ENCODE data around the gene SSBP2.
"Not testable (repeated sequence)": the region's sequence is repeated elsewhere in the genome, so short reads cannot be mapped to it uniquely, and the experiment has no call there.

Gene SSBP2

GRCh38 chr5:81409896-81410295 lies 341.0 kb downstream of the SSBP2 start:
- Histone ChIP-seq H3K79me2 (ENCODE audit: insufficient read depth, low read length) (no peaks in the 10 kb centered on the region), H3K4me3 (ENCODE audit: insufficient read depth, low read length, poor library complexity, severe bottlenecking) (no peak overlapping the region), H3K9me3 (ENCODE audit: insufficient read depth, low read length) (no peaks in the 10 kb centered on the region), H3K9me2 (replicated peaks; ENCODE audit: insufficient read depth, low read length) (no peaks in the 10 kb centered on the region), H3K27me3 (ENCODE audit: low read length) (no peaks in the 10 kb centered on the region), H3K36me3 (ENCODE audit: low read length) (no peaks in the 10 kb centered on the region), H3K9ac (ENCODE audit: low read length) (no peak overlapping the region), H3K27ac (ENCODE audit: low read depth, low read length) (no peak overlapping the region), H3F3A (ENCODE audit: insufficient read depth) (no peaks in the 10 kb centered on the region; the same call in 1 of the 2 replicates), H3K4me2 (ENCODE audit: low read depth, low read length, poor library complexity, severe bottlenecking) (no peak overlapping the region), H2AFZ (ENCODE audit: low read depth, low read length, severe bottlenecking) (no peak overlapping the region), H4K20me1 (ENCODE audit: low read depth, low read length) (no peaks in the 10 kb centered on the region)
- no peak for TF ChIP-seq EZH2phosphoT487 (conservative IDR thresholded peaks at IDR 0.05; ENCODE audit: low read length)
- TF ChIP-seq, protein P1, sequence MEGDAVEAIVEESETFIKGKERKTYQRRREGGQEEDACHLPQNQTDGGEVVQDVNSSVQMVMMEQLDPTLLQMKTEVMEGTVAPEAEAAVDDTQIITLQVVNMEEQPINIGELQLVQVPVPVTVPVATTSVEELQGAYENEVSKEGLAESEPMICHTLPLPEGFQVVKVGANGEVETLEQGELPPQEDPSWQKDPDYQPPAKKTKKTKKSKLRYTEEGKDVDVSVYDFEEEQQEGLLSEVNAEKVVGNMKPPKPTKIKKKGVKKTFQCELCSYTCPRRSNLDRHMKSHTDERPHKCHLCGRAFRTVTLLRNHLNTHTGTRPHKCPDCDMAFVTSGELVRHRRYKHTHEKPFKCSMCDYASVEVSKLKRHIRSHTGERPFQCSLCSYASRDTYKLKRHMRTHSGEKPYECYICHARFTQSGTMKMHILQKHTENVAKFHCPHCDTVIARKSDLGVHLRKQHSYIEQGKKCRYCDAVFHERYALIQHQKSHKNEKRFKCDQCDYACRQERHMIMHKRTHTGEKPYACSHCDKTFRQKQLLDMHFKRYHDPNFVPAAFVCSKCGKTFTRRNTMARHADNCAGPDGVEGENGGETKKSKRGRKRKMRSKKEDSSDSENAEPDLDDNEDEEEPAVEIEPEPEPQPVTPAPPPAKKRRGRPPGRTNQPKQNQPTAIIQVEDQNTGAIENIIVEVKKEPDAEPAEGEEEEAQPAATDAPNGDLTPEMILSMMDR (IDR thresholded peaks at IDR 0.05; ENCODE audit: insufficient read depth, low read length, poor library complexity, severe bottlenecking), result no peak

- Histone ChIP-seq H3K4me2 (ENCODE audit: low read depth, low read length, poor library complexity, severe bottlenecking) (no peak overlapping the region), H4K20me1 (ENCODE audit: low read depth, low read length) (no peaks in the 10 kb centered on the region), H3K36me3 (ENCODE audit: low read length) (no peaks in the 10 kb centered on the region), H3K9me3 (ENCODE audit: insufficient read depth, low read length) (no peaks in the 10 kb centered on the region), H2AFZ (ENCODE audit: low read depth, low read length, severe bottlenecking) (no peak overlapping the region), H3K9me2 (replicated peaks; ENCODE audit: insufficient read depth, low read length) (no peaks in the 10 kb centered on the region), H3K27me3 (ENCODE audit: low read length) (no peaks in the 10 kb centered on the region), H3K4me3 (ENCODE audit: insufficient read depth, low read length, poor library complexity, severe bottlenecking) (no peak overlapping the region), H3F3A (ENCODE audit: insufficient read depth) (no peaks in the 10 kb centered on the region; the same call in 1 of the 2 replicates), H3K9ac (ENCODE audit: low read length) (no peak overlapping the region), H3K79me2 (ENCODE audit: insufficient read depth, low read length) (no peaks in the 10 kb centered on the region), H3K27ac (ENCODE audit: low read depth, low read length) (no peak overlapping the region)
- no peak for TF ChIP-seq EZH2phosphoT487 (conservative IDR thresholded peaks at IDR 0.05; ENCODE audit: low read length)
- TF ChIP-seq, protein P1 (IDR thresholded peaks at IDR 0.05; ENCODE audit: insufficient read depth, low read length, poor library complexity, severe bottlenecking), result no peak
These were observed 341.5 kb downstream of the SSBP2 start for GRCh38 chr5:81409361-81409760.

- TF ChIP-seq, protein P1 (IDR thresholded peaks at IDR 0.05; ENCODE audit: insufficient read depth, low read length, poor library complexity, severe bottlenecking), result no peak
- no peak for TF ChIP-seq EZH2phosphoT487 (conservative IDR thresholded peaks at IDR 0.05; ENCODE audit: low read length)
These were observed 342.4 kb downstream of the SSBP2 start for GRCh38 chr5:81408496-81408895.

DNA sequence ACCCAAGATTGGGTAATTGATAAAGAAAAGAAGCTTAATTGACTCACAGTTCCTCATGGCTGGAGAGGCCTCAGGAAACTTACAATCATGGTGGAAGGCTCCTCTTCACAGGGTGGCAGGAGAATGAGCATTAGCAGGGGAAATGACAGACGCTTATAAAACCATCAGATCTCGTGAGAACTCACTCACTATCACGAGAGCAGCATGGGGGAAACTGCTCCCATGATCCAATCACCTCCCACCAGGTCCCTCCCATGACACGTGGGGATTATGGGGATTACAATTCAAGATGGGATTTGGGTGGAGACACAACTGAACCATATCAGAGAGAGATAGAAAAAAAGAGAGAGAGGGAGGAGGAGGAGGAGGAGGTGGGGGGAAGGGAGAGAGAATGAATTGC lies 343.1 kb downstream of the SSBP2 start:
- H2AFZ ChIP-seq (ENCODE audit: low read depth, low read length, severe bottlenecking); H3K9me2 ChIP-seq (replicated peaks; ENCODE audit: insufficient read depth, low read length); H4K20me1 ChIP-seq (ENCODE audit: low read depth, low read length); H3K79me2 ChIP-seq (ENCODE audit: insufficient read depth, low read length); H3K27ac ChIP-seq (ENCODE audit: low read depth, low read length); H3K4me3 ChIP-seq (ENCODE audit: insufficient read depth, low read length, poor library complexity, severe bottlenecking); H3F3A ChIP-seq (ENCODE audit: insufficient read depth); H3K36me3 ChIP-seq (ENCODE audit: low read length); H3K9me3 ChIP-seq (ENCODE audit: insufficient read depth, low read length); H3K4me2 ChIP-seq (ENCODE audit: low read depth, low read length, poor library complexity, severe bottlenecking); H3K27me3 ChIP-seq (ENCODE audit: low read length); H3K9ac ChIP-seq (ENCODE audit: low read length): not testable (repeated sequence)

More at GRCh38 chr5:81408496-81408895, 342.4 kb downstream of the SSBP2 start:
- no peaks in the 10 kb centered on the region for H3K9me3 ChIP-seq (ENCODE audit: insufficient read depth, low read length)
- no peaks in the 10 kb centered on the region for H3K36me3 ChIP-seq (ENCODE audit: low read length)
- H3F3A ChIP-seq (ENCODE audit: insufficient read depth), result no peaks in the 10 kb centered on the region; the same call in 1 of the 2 replicates
- H3K9ac ChIP-seq (ENCODE audit: low read length), result no peak overlapping the region
- no peak overlapping the region for H2AFZ ChIP-seq (ENCODE audit: low read depth, low read length, severe bottlenecking)
- H3K9me2 ChIP-seq (replicated peaks; ENCODE audit: insufficient read depth, low read length), result no peaks in the 10 kb centered on the region
- no peak overlapping the region for H3K27ac ChIP-seq (ENCODE audit: low read depth, low read length)
- no peak overlapping the region for H3K4me3 ChIP-seq (ENCODE audit: insufficient read depth, low read length, poor library complexity, severe bottlenecking)
- H3K27me3 ChIP-seq (ENCODE audit: low read length), result no peaks in the 10 kb centered on the region
- no peak overlapping the region for H3K4me2 ChIP-seq (ENCODE audit: low read depth, low read length, poor library complexity, severe bottlenecking)
- H4K20me1 ChIP-seq (ENCODE audit: low read depth, low read length), result no peaks in the 10 kb centered on the region
- no peaks in the 10 kb centered on the region for H3K79me2 ChIP-seq (ENCODE audit: insufficient read depth, low read length)

All from SU-DHL-6 (cell line).